GM19372 (cell line): Measurements from ENCODE around the gene YARS1.

ENCODE experiments used
- ATAC-seq: cut with Tn5 transposase; IDR thresholded peaks from one replicate; pipeline ENCODE4 v1.9.1; 2021; ENCODE audit warnings: mild to moderate bottlenecking, low read depth, moderate library complexity; ENCODE audit not compliant: unreplicated experiment

Gene YARS1

GRCh38 chr1:32748926-32749325 lies 68.2 kb downstream of the YARS1 start:
- ATAC-seq: no peak

- ATAC-seq: no peak
These were observed 68.8 kb downstream of the YARS1 start for GRCh38 chr1:32748348-32748747.

DNA sequence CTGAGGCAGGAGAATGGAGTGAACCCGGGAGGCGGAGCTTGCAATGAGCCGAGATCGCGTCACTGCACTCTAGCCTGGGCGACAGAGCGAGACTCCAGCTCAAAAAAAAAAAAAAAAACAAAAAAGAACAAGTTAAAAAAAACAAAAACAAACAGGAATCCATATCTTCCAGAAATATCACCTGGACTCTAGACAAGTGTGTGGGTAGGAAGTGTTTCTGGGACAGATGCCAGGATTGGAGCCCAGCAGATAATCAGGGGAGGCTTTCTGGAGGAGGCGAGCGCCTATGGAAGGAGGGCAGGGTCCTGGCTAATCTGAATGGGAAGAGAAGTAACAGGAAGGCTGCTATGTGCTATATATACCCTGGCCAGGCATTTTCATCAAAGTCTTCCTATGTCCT lies 71.0 kb downstream of the YARS1 start:
- no peak for ATAC-seq

DNA sequence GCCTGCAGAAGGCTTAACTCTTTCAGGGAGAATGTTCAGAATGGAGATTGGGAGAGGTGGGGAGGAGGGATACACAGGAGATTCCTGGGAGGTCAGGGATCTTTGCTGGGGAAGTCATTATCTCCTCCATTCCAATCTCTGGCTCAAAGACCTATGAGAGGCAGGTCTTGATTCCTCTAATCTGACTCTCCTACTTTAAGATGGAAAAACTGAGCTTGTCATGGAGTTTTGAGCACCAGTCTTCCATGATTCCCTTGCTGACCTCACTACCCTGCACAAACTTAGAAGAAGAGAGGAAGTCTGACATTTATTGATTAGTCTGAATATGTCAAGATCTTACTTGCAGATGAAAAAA lies 73.1 kb downstream of the YARS1 start:
- ATAC-seq: no peak

- ATAC-seq: no peak
These were observed 73.6 kb downstream of the YARS1 start for GRCh38 chr1:32743380-32744070.

DNA sequence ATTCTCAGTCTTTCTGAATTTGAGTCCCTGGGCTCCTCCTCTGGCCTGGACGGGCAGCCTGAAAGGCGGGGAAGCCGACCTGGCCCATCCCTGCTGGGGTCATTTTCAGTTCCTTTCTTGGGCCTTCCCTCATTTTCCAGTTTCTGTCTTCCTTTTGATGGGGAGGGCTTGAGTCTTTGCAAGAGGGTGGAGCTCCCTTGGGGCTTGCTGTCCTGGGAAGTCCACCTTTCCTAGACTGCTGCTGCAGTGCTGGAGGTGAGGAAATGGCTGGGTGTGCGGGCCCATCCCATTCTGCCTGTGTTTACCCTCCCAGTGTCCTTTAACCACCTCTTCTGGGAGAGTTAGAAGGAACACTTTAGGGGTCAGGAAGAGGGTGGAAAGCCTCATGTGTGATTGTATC lies 74.2 kb downstream of the YARS1 start:
- no peak for ATAC-seq

GRCh38 chr1:32742199-32742947 lies 74.8 kb downstream of the YARS1 start:
- no peak for ATAC-seq

DNA sequence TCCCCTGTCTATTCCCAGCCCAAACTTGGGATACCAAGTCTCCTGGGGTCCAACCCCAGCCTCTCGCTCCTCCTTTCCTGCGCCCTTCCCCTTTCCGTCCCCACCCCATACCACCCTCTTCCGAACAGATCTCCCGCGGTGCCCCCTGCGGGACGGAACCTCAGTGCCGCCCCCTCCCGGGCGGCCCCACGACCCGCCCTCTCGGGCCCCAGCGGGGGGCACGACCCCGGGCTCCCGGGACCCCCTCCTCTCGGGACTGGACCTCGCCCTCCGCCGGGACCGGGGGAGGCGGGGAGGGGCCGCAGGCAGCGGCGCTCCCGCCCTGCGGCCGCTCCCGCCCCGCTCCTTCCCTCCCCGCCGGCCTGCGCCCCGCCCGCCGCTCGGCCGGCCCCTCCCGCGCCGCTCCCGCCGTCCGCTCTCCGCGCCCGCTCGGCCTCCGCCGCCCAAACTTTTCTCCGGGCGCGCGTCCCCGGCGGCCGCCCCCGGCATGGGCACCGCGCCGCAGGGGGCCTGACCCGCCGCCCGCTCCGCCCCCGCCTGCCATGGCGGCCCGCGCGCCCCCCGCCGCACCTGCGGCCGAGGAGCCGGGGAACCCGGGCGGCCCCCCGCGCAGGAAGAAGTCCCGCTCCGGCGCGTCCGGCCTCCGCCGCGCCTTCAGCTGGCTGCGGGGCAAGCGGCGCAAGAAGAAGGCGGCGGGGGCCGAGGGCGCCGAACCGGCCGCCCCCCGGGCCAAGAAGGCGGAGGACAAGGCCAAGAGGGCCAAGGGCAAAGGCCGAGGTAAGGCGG lies 75.6 kb downstream of the YARS1 start:
- no peak for ATAC-seq

GRCh38 chr1:32741059-32741412 lies 76.1 kb downstream of the YARS1 start:
- no peak for ATAC-seq

DNA sequence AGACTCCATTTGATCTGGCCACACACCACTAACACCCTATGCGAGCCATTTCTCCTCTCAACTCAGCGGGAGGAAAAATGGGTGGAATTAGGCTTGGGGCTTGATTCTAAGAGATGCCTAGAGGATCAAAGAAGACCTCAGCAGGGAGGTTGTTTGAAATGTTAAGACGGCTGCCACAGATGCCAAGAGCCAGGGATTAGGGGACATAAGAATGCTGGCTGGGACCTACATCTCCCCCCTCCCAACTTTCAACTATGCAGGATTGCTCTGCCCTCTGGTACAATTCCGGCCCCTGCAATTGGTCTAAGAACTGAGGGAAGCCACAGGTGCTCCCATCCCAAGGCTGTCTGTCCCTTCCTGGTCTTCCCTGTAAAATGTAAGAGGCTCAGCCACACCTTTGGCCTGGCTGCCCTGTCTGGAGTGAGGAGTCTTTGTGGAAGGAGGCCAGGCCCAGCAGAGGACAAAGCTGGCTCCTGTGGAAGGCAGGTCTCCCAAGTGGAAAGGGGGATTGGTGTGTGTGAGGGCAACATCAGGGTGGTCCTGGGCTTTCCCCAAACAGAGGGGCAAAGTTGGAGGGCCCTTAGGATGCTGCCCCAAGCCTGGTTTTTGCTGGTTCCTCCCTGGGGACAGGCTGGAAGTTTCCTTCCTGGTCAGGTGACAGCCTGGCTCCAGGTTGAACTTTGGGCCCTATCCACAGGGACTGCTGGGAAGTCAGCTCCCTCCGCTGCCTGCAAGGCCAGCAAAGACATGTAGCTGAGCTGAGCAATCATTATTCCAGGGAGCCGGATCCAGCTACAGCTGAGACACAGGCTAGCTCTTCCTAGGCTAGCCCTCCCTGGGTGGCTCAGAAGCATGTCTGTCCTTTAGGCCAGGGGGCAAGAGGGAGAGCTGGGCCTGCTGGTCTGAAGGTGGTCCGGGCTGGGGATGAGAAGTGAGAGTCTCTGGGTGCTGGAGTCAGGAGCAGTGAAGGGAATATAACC lies 80.1 kb downstream of the YARS1 start:
- ATAC-seq: no peak

DNA sequence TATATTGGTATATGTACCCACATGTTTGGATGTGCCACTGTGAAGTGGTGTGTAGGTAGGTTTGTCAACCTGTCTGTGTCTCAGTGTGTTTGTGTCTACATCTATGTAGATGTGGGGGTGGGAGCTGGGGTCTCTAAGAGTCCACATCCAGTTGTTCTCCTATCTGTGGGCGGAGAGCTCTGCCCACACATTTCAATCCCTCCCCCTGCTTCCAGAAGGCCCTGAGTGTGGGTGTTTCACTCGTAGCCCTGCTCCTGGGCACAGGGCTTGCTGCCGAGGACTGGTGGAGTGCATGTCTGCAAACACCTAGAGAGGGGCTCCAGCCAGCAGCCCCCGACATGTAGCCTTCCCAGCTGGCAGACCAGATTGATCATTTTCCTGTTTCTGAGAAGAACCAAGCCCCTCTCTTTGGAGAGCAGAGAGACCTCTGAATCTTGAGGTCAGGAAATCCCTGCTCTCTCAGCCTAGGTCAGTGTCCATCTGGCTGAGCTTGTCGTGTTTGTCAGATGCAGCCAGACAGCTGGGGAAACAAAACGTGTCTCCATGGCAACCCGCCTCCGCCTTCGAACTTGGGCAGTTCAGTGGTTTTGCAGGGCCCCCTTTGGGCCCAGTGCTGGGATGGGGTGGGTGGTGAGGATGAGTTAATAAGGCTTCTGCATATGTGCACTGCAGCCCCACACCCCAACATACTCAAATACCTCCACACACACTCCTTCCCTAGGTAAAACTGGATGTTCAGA lies 83.4 kb downstream of the YARS1 start:
- no peak for ATAC-seq

GRCh38 chr1:32729254-32730046 lies 87.7 kb downstream of the YARS1 start:
- no peak for ATAC-seq

- no peak for ATAC-seq
These were observed 88.6 kb downstream of the YARS1 start for GRCh38 chr1:32728413-32729077.

GRCh38 chr1:32727876-32728275 lies 89.3 kb downstream of the YARS1 start:
- ATAC-seq: no peak

- no peak for ATAC-seq
These were observed 91.6 kb downstream of the YARS1 start for GRCh38 chr1:32725615-32725982.
